ENCODE measurements around the gene PTPRC.

The PTPRC gene

GRCh38 chr1:198620951-198621824 lies 17.7 kb upstream of the PTPRC start:
- peak; percentile 31 to 39 for DNase-seq (ENCODE audit: low read depth in 2 of 2)

- DNase-seq (ENCODE audit: low read depth in 2 of 2): no peak
These were observed 16.8 kb upstream of the PTPRC start for GRCh38 chr1:198622001-198622400.

- DNase-seq (ENCODE audit: low read depth in 2 of 2): no peak
These were observed 14.8 kb upstream of the PTPRC start for GRCh38 chr1:198623752-198624647.

GRCh38 chr1:198624648-198624980 lies 14.2 kb upstream of the PTPRC start:
- no peak for DNase-seq (ENCODE audit: low read depth in 2 of 2)

- DNase-seq (ENCODE audit: low read depth in 2 of 2): no peak
These were observed 11.3 kb upstream of the PTPRC start for GRCh38 chr1:198627436-198628066.

- DNase-seq (ENCODE audit: low read depth in 2 of 2): no peak
These were observed 10.8 kb upstream of the PTPRC start for GRCh38 chr1:198628067-198628455.

- DNase-seq (ENCODE audit: low read depth in 2 of 2): no peak
These were observed 9.2 kb upstream of the PTPRC start for GRCh38 chr1:198629610-198630009.

GRCh38 chr1:198630863-198631262 lies 8.0 kb upstream of the PTPRC start:
- no peak for DNase-seq (ENCODE audit: low read depth in 2 of 2)

GRCh38 chr1:198631292-198631691 lies 7.5 kb upstream of the PTPRC start:
- no peak for DNase-seq (ENCODE audit: low read depth in 2 of 2)

- no peak for DNase-seq (ENCODE audit: low read depth in 2 of 2)
These were observed 6.8 kb upstream of the PTPRC start for GRCh38 chr1:198632007-198632406.

GRCh38 chr1:198633675-198634121 lies 5.1 kb upstream of the PTPRC start:
- no peak for DNase-seq (ENCODE audit: low read depth in 2 of 2)

- no peak for DNase-seq (ENCODE audit: low read depth in 2 of 2)
These were observed 2.9 kb upstream of the PTPRC start for GRCh38 chr1:198635964-198636363.

- no peak for DNase-seq (ENCODE audit: low read depth in 2 of 2)
These were observed 2.4 kb upstream of the PTPRC start for GRCh38 chr1:198636391-198636790.

- no peak for DNase-seq (ENCODE audit: low read depth in 2 of 2)
These were observed 1.7 kb upstream of the PTPRC start for GRCh38 chr1:198637157-198637556.

GRCh38 chr1:198637916-198638437 lies 863 bp upstream of the PTPRC start:
- no peak for DNase-seq (ENCODE audit: low read depth in 2 of 2)

GRCh38 chr1:198638441-198638840 lies 399 bp upstream of the PTPRC start:
- no peak for DNase-seq (ENCODE audit: low read depth in 2 of 2)

- no peak for DNase-seq (ENCODE audit: low read depth in 2 of 2)
These were observed 867 bp downstream of the PTPRC start for GRCh38 chr1:198639671-198640143.

GRCh38 chr1:198640174-198640573 lies 1.3 kb downstream of the PTPRC start:
- no peak for DNase-seq (ENCODE audit: low read depth in 2 of 2)

GRCh38 chr1:198641501-198641900 lies 2.7 kb downstream of the PTPRC start:
- DNase-seq (ENCODE audit: low read depth in 2 of 2): no peak

GRCh38 chr1:198641966-198642668 lies 3.3 kb downstream of the PTPRC start:
- no peak for DNase-seq (ENCODE audit: low read depth in 2 of 2)

GRCh38 chr1:198642983-198643382 lies 4.1 kb downstream of the PTPRC start:
- no peak for DNase-seq (ENCODE audit: low read depth in 2 of 2)
